Neuron (in vitro differentiated cells): Measurements from ENCODE around the gene KLF1.

Source experiments
- H2AFZ ChIP-seq: one replicate; pipeline ENCODE4 v1.6.1; 2013; ENCODE audit warnings: low read depth, mild to moderate bottlenecking, inconsistent platforms, low read length, moderate library complexity
- H3K27me3 ChIP-seq: one replicate; pipeline ENCODE4 v1.6.1; 2013; ENCODE audit warnings: low read length; ENCODE audit not compliant: insufficient read depth
- H3K36me3 ChIP-seq: one replicate; pipeline ENCODE4 v1.6.1; 2013; ENCODE audit warnings: low read length; ENCODE audit not compliant: insufficient read depth
- H3K4me1 ChIP-seq: one replicate; pipeline ENCODE4 v1.6.1; 2013; ENCODE audit warnings: low read length; ENCODE audit not compliant: insufficient read depth
- H3K4me3 ChIP-seq: 2 replicates; pipeline ENCODE4 v1.5.1; 2013; ENCODE audit warnings: mild to moderate bottlenecking, low read length, moderate library complexity
- H3K9me3 ChIP-seq: one replicate; pipeline ENCODE4 v1.6.1; 2013; ENCODE audit warnings: low read length

Gene KLF1

GRCh38 chr19:12871681-12872080 lies 15.3 kb downstream of the KLF1 start:
- H2AFZ ChIP-seq: no peak overlapping the region
- peaks cover 11% of the 10 kb centered on the region for H3K9me3 ChIP-seq
- no peak overlapping the region for H3K4me3 ChIP-seq
- H3K27me3 ChIP-seq: no peaks in the 10 kb centered on the region
- peaks cover 36% of the 10 kb centered on the region for H3K36me3 ChIP-seq
- H3K4me1 ChIP-seq: no peaks in the 10 kb centered on the region

DNA sequence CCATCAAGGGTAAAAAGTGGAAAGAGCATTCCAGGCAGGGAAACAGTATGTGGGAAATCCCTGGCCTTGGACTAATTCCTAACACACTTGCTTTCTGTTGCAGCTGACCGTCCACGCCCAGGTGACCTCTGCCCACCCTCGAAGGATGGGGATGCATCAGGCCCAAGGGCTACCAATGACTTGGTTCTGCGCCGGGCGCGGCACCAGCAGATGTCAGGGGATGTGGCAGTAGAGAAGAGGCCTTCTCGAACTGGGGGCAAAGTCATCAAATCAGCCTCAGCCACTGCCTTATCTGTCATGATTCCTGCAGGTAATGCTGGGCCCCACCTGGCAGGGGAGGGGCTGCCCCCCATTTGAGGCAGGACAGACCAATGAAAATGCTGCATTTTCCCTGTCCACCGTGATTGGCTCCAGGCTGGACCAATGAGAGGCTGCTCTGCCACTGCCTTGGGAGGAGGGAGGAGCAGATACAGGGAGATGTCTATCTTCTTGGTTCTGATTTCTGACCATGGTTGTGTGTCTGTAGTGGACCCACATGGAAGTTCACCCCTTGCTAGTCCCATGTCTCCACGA lies 18.4 kb downstream of the KLF1 start:
- Histone ChIP-seq H3K27me3 (no peaks in the 10 kb centered on the region), H3K4me3 (no peak overlapping the region)

GRCh38 chr19:12867120-12868099 lies 19.6 kb downstream of the KLF1 start:
- Histone ChIP-seq H3K9me3 (peaks cover 2% of the 10 kb centered on the region), H2AFZ (no peak overlapping the region), H3K27me3 (no peaks in the 10 kb centered on the region), H3K4me3 (peak overlapping the region; percentile 31), H3K36me3 (peaks cover 14% of the 10 kb centered on the region), H3K4me1 (no peaks in the 10 kb centered on the region)

More for the DNA sequence above, 18.4 kb downstream of the KLF1 start:
- peaks cover 20% of the 10 kb centered on the region for H3K36me3 ChIP-seq
- peaks cover 10% of the 10 kb centered on the region for H3K9me3 ChIP-seq
- H3K4me1 ChIP-seq: no peaks in the 10 kb centered on the region
- no peak overlapping the region for H2AFZ ChIP-seq

GRCh38 chr19:12866416-12867119 lies 20.4 kb downstream of the KLF1 start:
- H3K9me3 ChIP-seq: no peaks in the 10 kb centered on the region
- H3K27me3 ChIP-seq: no peaks in the 10 kb centered on the region
- no peaks in the 10 kb centered on the region for H3K4me1 ChIP-seq
- no peak overlapping the region for H2AFZ ChIP-seq
- peaks cover 11% of the 10 kb centered on the region for H3K36me3 ChIP-seq
- no peak overlapping the region for H3K4me3 ChIP-seq

DNA sequence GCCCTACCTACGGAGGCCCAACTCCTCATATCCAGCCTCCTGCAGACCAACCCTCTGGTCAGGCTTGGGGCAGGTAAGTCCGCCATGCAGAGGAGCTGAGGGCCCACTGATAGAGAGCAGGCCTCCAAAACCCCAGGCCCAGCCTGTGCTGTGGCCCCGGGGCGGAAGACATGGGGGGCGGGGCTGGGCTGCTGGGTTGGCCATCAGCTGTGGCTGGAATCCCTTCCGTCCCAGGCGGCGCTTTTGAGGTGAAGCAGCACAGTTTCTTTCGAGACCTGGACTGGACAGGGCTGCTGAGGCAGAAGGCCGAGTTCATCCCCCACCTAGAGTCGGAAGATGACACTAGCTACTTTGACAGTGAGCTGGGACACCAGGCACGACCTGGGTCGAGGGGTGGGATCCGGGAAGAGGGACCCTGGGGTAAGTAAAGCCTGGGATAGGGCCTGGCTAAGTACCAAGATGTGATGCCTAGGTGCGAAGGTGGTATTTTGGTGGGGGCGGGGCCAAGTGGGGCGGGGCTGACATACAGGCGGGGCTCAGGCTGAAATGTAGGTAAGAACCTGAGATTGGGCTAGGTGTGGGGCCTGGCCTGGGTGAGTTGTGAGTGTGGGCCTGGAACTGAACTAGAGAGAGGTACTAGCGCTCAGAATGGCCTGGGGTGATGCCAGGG lies 21.1 kb downstream of the KLF1 start:
- H3K4me3 ChIP-seq: no peak overlapping the region
- H3K36me3 ChIP-seq: peaks cover 11% of the 10 kb centered on the region
- no peak overlapping the region for H2AFZ ChIP-seq
- H3K9me3 ChIP-seq: no peaks in the 10 kb centered on the region
- no peaks in the 10 kb centered on the region for H3K4me1 ChIP-seq
- H3K27me3 ChIP-seq: no peaks in the 10 kb centered on the region

GRCh38 chr19:12864721-12865715 lies 22.0 kb downstream of the KLF1 start:
- Histone ChIP-seq H3K9me3 (no peaks in the 10 kb centered on the region), H3K4me1 (no peaks in the 10 kb centered on the region), H3K4me3 (no peak overlapping the region), H3K36me3 (peaks cover 11% of the 10 kb centered on the region), H2AFZ (no peak overlapping the region), H3K27me3 (no peaks in the 10 kb centered on the region)

- Histone ChIP-seq H3K4me1 (no peaks in the 10 kb centered on the region), H2AFZ (no peak overlapping the region), H3K4me3 (no peak overlapping the region), H3K27me3 (no peaks in the 10 kb centered on the region), H3K36me3 (peaks cover 9% of the 10 kb centered on the region), H3K9me3 (no peaks in the 10 kb centered on the region)
Measured at GRCh38 chr19:12864143-12864542, 22.9 kb downstream of the KLF1 start.

GRCh38 chr19:12859546-12859945 lies 27.5 kb downstream of the KLF1 start:
- Histone ChIP-seq H3K9me3 (no peaks in the 10 kb centered on the region), H3K36me3 (peaks cover 5% of the 10 kb centered on the region), H2AFZ (no peak overlapping the region), H3K4me3 (no peak overlapping the region), H3K4me1 (no peaks in the 10 kb centered on the region), H3K27me3 (no peaks in the 10 kb centered on the region)

- no peaks in the 10 kb centered on the region for H3K9me3 ChIP-seq
- peaks cover 5% of the 10 kb centered on the region for H3K36me3 ChIP-seq
- no peaks in the 10 kb centered on the region for H3K27me3 ChIP-seq
- H2AFZ ChIP-seq: no peak overlapping the region
- no peak overlapping the region for H3K4me3 ChIP-seq
- H3K4me1 ChIP-seq: no peaks in the 10 kb centered on the region
Measured at GRCh38 chr19:12858041-12858928, 28.7 kb downstream of the KLF1 start.

DNA sequence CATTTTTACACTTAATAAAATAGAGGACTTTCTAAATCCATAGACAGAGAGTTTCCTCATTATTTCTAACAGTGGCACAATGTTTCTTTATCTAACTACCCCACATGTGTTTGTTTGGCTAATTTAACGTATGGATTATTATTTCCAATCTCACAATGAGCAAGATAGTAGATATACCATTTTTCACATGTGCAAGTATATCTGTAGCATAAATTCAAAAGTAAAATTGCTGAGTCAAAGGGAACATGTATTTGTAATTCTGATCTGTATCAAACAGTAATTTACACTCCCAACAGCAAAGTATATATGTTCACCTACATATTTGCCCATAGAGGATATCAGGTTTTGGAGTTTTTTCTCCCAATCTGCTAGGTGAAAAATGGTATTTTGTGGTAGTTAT lies 30.3 kb downstream of the KLF1 start:
- Histone ChIP-seq H3K4me3 (no peak overlapping the region), H3K9me3 (no peaks in the 10 kb centered on the region), H3K4me1 (no peaks in the 10 kb centered on the region), H2AFZ (no peak overlapping the region), H3K27me3 (no peaks in the 10 kb centered on the region), H3K36me3 (peaks cover 14% of the 10 kb centered on the region)
